ENCODE results near the gene KNSTRN.

Gene KNSTRN

GRCh38 chr15:40412095-40412759 lies 29.7 kb downstream of the KNSTRN start:
- Histone ChIP-seq H3K27ac (ENCODE audit: low read length) (no peak overlapping the region), H3K27me3 (replicated peaks; ENCODE audit: insufficient read depth, low read length) (no peaks in the 10 kb centered on the region), H3K4me1 (ENCODE audit: low read length) (peaks cover 22% of the 10 kb centered on the region), H3K79me2 (ENCODE audit: low read length) (peaks cover 22% of the 10 kb centered on the region; the same call in 1 of the 2 replicates), H4K20me1 (ENCODE audit: insufficient read depth, low read length) (no peaks in the 10 kb centered on the region), H3K9me2 (replicated peaks; ENCODE audit: insufficient read depth, low read length) (no peaks in the 10 kb centered on the region), H3F3A (ENCODE audit: insufficient read depth, low read length) (peaks cover 11% of the 10 kb centered on the region), H3K4me3 (ENCODE audit: low read length) (no peak overlapping the region), H3K4me2 (ENCODE audit: low read depth, low read length) (no peak overlapping the region), H2AFZ (ENCODE audit: low read length) (no peak overlapping the region), H3K9ac (ENCODE audit: low read length) (no peak overlapping the region), H3K36me3 (replicated peaks; ENCODE audit: insufficient read depth, low read length) (peaks cover 7% of the 10 kb centered on the region), H3K9me3 (replicated peaks; ENCODE audit: insufficient read depth, low read length) (no peaks in the 10 kb centered on the region)
- no peak for TF ChIP-seq CTCF (IDR thresholded peaks at IDR 0.05; ENCODE audit: low read length)
- TF ChIP-seq EZH2phosphoT487 (IDR thresholded peaks at IDR 0.05; ENCODE audit: low read length), result no peak
- no peak for TF ChIP-seq EZH2 (optimal IDR thresholded peaks at IDR 0.05; ENCODE audit: low read depth, low read length)
- no peak for DNase-seq

- H2AFZ ChIP-seq (ENCODE audit: low read length), result no peak overlapping the region
- no peak overlapping the region for H3K27ac ChIP-seq (ENCODE audit: low read length)
- H3K9ac ChIP-seq (ENCODE audit: low read length), result no peak overlapping the region
- H3K9me3 ChIP-seq (replicated peaks; ENCODE audit: insufficient read depth, low read length), result no peaks in the 10 kb centered on the region
- H3K27me3 ChIP-seq (replicated peaks; ENCODE audit: insufficient read depth, low read length), result no peaks in the 10 kb centered on the region
- H3K36me3 ChIP-seq (replicated peaks; ENCODE audit: insufficient read depth, low read length), result peaks cover 7% of the 10 kb centered on the region
- H3F3A ChIP-seq (ENCODE audit: insufficient read depth, low read length), result peaks cover 5% of the 10 kb centered on the region
- peaks cover 15% of the 10 kb centered on the region; the same call in 1 of the 2 replicates for H3K79me2 ChIP-seq (ENCODE audit: low read length)
- no peak overlapping the region for H3K4me2 ChIP-seq (ENCODE audit: low read depth, low read length)
- H4K20me1 ChIP-seq (ENCODE audit: insufficient read depth, low read length), result no peaks in the 10 kb centered on the region
- no peak for TF ChIP-seq EZH2 (optimal IDR thresholded peaks at IDR 0.05; ENCODE audit: low read depth, low read length)
- no peak for TF ChIP-seq CTCF (IDR thresholded peaks at IDR 0.05; ENCODE audit: low read length)
- TF ChIP-seq EZH2phosphoT487 (IDR thresholded peaks at IDR 0.05; ENCODE audit: low read length), result no peak
- peaks cover 14% of the 10 kb centered on the region for H3K4me1 ChIP-seq (ENCODE audit: low read length)
- H3K4me3 ChIP-seq (ENCODE audit: low read length), result no peak overlapping the region
- DNase-seq, result no peak
- H3K9me2 ChIP-seq (replicated peaks; ENCODE audit: insufficient read depth, low read length), result no peaks in the 10 kb centered on the region
Observed at GRCh38 chr15:40413036-40413435, 30.5 kb downstream of the KNSTRN start.

GRCh38 chr15:40414816-40415215 lies 32.3 kb downstream of the KNSTRN start:
- no peaks in the 10 kb centered on the region for H3K27me3 ChIP-seq (replicated peaks; ENCODE audit: insufficient read depth, low read length)
- TF ChIP-seq EZH2phosphoT487 (IDR thresholded peaks at IDR 0.05; ENCODE audit: low read length) (no peak), EZH2 (optimal IDR thresholded peaks at IDR 0.05; ENCODE audit: low read depth, low read length) (no peak), CTCF (IDR thresholded peaks at IDR 0.05; ENCODE audit: low read length) (no peak)
- H3K4me3 ChIP-seq (ENCODE audit: low read length), result no peak overlapping the region
- H3K9me3 ChIP-seq (replicated peaks; ENCODE audit: insufficient read depth, low read length), result no peaks in the 10 kb centered on the region
- H3K27ac ChIP-seq (ENCODE audit: low read length), result no peak overlapping the region
- H3F3A ChIP-seq (ENCODE audit: insufficient read depth, low read length), result no peaks in the 10 kb centered on the region
- peaks cover 11% of the 10 kb centered on the region; the same call in 1 of the 2 replicates for H3K79me2 ChIP-seq (ENCODE audit: low read length)
- H2AFZ ChIP-seq (ENCODE audit: low read length), result no peak overlapping the region
- H3K36me3 ChIP-seq (replicated peaks; ENCODE audit: insufficient read depth, low read length), result peaks cover 7% of the 10 kb centered on the region
- H3K9ac ChIP-seq (ENCODE audit: low read length), result no peak overlapping the region
- H3K4me1 ChIP-seq (ENCODE audit: low read length), result no peaks in the 10 kb centered on the region
- H3K4me2 ChIP-seq (ENCODE audit: low read depth, low read length), result no peak overlapping the region
- H3K9me2 ChIP-seq (replicated peaks; ENCODE audit: insufficient read depth, low read length), result no peaks in the 10 kb centered on the region
- no peak for DNase-seq
- no peaks in the 10 kb centered on the region for H4K20me1 ChIP-seq (ENCODE audit: insufficient read depth, low read length)

Measured in MM.1S (cell line).